A673 (cell line): ENCODE data around the gene MSS51.

Experiments
- CTCF ChIP-seq: fragments of 300-800, 200-600 bp; sonication (generic); conservative IDR thresholded peaks from 2 replicates; pipeline ENCODE4 v1.5.1; 2017; ENCODE audit warnings: low read depth, mild to moderate bottlenecking, antibody characterized with exemption, low read length, moderate library complexity, mixed read lengths
- EZH2 ChIP-seq: fragments of 200-600 bp; sonication (generic); IDR thresholded peaks from 2 replicates; pipeline ENCODE4 v1.6.1; 2017; ENCODE audit warnings: borderline replicate concordance, low read depth, mild to moderate bottlenecking, mixed read lengths, antibody characterized with exemption, low read length; ENCODE audit not compliant: poor library complexity, severe bottlenecking

- no peak for TF ChIP-seq CTCF
- TF ChIP-seq EZH2 = no peak
These were observed 24.3 kb downstream of the MSS51 start for GRCh38 chr10:73408978-73409521.
